ENCODE results near the gene R3HDM4.

DNA sequence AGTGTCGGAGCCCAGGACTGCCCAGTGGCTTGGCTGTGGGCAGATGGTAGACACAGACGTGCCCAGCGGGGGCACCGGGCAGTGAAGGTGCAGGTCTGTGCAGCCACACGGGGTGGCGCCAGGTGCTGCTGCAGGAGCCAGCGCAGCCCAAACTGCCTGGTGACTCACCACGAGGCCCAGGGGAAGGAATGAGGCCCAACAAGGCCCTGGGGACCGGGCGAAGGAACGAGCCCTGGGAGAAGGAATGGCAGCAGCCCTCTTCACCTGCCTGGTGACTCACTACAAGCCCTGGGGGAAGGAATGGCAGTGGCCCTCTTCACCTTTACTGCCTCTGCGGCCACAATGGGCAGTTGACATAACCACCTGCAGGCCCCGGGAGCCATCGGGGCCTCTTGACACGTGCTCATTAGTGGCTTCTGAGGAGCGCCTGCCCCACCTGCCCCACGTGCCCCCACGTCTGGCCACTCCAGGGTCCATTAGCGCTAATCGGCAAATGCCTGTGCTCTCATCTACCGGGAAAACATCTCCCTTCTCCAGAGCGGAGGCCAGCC is 29.3 kb downstream of the R3HDM4 start:
- TF ChIP-seq CTCF (IDR thresholded peaks at IDR 0.05), result no peak
- TF ChIP-seq ZFX (IDR thresholded peaks at IDR 0.05; ENCODE audit: borderline replicate concordance), result no peak

All from 22Rv1 (cell line).